SJSA1 (cell line): ENCODE results near the gene VAC14. TPM values are rescaled to one million over a fixed set of nuclear protein-coding genes. Genes with fewer than 3 reads are reported as not detected.

ENCODE experiments used
- DNase-seq, 2 experiments: peaks; one replicate each; pipeline ENCODE4 v3.0.0-alpha.2; 2015 to 2020; ENCODE audit warnings: low spot score in 2 of 2, low read depth in 1 of 2
- H3K27ac ChIP-seq: fragments of 250-450 bp; sonication (Bioruptor Pico); 2 replicates; pipeline ENCODE4 v1.5.1; 2020; ENCODE audit warnings: mild to moderate bottlenecking, moderate library complexity
- H3K27me3 ChIP-seq: fragments of 250-450 bp; sonication (Bioruptor Pico); replicated peaks from 2 replicates; pipeline ENCODE4 v1.5.1; 2020; ENCODE audit warnings: mild to moderate bottlenecking, moderate library complexity
- H3K36me3 ChIP-seq: fragments of 250-450 bp; sonication (Bioruptor Pico); 2 replicates; pipeline ENCODE4 v1.5.1; 2020; ENCODE audit warnings: mild to moderate bottlenecking
- H3K4me1 ChIP-seq: fragments of 250-450 bp; sonication (Bioruptor Pico); replicated peaks from 2 replicates; pipeline ENCODE4 v1.6.1; 2021; ENCODE audit warnings: mild to moderate bottlenecking
- H3K4me3 ChIP-seq: fragments of 250-450 bp; sonication (Bioruptor Pico); 2 replicates; pipeline ENCODE4 v1.5.1; 2020; ENCODE audit warnings: mild to moderate bottlenecking
- H3K9me3 ChIP-seq: fragments of 250-450 bp; sonication (Bioruptor Pico); replicated peaks from 2 replicates; pipeline ENCODE4 v1.5.1; 2020; ENCODE audit warnings: mild to moderate bottlenecking
- total RNA-seq: library from RNA; depleted of rRNA; stranded (reverse); fragments of >200 nt; shearing (Covaris generic); gene quantifications from 2 replicates; pipeline ENCODE4 v1.2.3, GENCODE V29; 2014

Gene VAC14
- total RNA-seq, 1 experiment from 2014 or later = 46.7 TPM

DNA sequence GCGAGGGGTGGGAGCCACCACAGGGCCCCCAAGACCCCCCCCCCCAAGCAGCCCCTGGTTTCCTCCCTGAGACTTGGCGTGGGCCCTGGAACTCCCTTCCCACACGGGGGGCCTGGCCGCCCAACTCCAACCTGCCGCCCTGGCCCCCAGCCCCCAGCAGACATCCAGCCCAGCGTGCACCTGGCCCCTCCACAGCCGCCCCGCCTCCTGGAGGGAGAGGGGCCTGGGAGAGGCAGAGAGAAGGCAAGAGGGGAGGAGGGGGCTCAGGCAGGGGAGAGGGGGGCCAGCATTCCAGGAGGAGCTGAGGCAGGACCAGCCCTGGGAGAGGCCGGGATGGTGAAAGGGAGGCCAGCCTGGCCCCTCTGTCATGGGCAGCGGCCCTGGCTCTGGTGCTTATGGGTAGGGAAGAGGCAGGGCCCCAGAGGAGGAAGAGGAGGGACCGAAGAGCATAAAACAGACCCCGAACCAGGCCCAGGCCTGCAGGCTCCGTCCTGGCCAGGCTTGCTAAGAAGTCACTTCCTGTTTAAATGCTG, 137.9 kb downstream of the VAC14 start:
- Histone ChIP-seq H3K4me3 (no peak overlapping the region), H3K9me3 (no peaks in the 10 kb centered on the region), H3K27ac (no peak overlapping the region), H3K36me3 (peaks cover 56% of the 10 kb centered on the region), H3K27me3 (no peaks in the 10 kb centered on the region), H3K4me1 (no peaks in the 10 kb centered on the region)
- DNase-seq = no peak

DNA sequence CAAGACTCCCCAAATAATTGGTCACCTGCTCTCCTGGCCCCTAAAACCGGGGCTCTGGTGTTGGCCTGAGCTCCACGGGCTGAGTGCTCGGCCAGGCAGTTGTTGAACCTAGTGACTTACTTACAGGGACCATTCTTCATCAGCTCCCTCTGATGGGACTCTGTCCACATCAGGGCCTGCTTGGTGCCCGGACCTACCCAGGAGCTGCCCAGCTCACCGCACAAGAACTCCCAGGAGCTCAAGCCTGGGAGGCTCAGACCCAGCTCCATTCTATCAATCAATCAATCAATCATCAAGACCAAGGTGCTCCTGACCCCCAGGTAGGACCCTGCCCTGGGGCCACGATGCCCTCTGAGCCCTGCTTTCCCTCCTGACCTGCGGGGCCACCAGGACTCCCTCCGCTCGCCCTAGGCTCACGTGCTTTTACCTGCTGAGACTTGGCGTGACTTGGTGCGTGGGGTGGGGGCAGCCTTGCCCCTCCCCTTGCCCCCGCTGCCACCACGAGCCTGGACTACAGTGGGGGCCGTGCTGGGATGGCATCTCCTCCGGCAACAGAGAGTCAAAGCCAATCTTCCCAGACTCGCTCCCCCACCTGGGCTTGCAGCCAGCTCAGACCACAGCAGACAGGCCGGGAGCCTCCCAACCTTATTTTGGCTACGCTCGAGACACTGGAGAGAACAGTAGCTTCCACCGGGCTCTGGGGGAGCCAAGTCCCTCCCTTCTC, 138.9 kb downstream of the VAC14 start:
- H3K27ac ChIP-seq = no peak overlapping the region
- no peak overlapping the region for H3K4me3 ChIP-seq
- no peak for DNase-seq
- no peaks in the 10 kb centered on the region for H3K27me3 ChIP-seq
- H3K36me3 ChIP-seq = peaks cover 50% of the 10 kb centered on the region
- no peaks in the 10 kb centered on the region for H3K4me1 ChIP-seq
- H3K9me3 ChIP-seq = no peaks in the 10 kb centered on the region

DNA sequence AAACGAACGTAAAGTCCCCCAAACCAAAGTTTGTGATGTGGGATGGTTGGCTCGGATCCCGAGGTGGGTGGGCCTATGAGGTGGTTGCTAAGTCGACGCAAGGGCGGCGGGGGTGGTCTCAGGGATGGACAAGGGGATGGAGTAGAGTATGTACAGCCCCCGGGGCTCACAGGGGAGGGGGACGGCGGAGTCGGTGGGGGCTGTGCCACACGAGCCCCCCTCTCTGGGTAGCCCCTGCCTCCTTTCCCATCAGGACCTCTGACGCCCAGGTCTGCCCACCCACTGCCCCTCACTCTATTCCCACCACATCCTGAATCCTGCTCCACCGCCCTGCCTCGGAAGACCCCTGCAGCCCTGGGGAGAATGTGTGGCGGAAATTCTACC, 139.4 kb downstream of the VAC14 start:
- DNase-seq = peak in 1 of 2 experiments; percentile 45
- Histone ChIP-seq H3K27me3 (no peaks in the 10 kb centered on the region), H3K27ac (no peak overlapping the region), H3K36me3 (peaks cover 45% of the 10 kb centered on the region), H3K4me1 (no peaks in the 10 kb centered on the region), H3K4me3 (no peak overlapping the region), H3K9me3 (no peaks in the 10 kb centered on the region)

DNA sequence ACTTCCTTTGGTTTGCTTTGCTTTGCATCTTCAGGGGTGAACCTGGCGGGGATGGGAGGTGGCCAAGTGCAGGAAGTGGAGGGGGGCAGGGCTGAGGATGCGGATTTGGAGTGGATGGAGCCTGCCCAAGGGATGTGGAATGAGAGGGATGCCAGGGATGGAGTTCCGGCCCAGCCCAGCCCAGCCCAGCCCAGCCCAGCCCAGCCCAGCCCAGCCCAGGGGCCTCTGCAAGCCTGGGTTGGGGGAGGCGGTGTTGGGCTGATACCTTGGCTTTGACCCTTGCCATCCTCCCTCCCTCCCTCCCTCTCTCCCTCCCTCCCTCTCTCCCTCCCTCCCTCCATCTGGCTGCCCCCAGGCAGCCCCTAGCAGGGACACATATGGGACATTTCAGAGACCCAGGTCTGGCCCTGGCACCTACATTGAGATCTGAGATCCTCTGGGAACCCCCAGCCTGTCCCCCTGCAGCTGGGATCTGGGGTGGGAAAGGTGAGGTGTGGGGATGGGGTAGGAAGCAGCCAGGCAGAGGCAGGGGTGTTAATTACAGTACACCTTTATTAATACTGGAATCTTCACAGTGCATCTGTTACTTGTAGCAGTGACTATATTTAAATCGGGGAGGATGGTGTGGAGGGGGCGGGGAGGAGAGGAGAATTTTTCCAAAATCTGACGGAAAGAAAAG, 140.1 kb downstream of the VAC14 start:
- DNase-seq = no peak
- no peaks in the 10 kb centered on the region for H3K9me3 ChIP-seq
- H3K27ac ChIP-seq = no peak overlapping the region
- no peaks in the 10 kb centered on the region for H3K4me1 ChIP-seq
- peaks cover 38% of the 10 kb centered on the region for H3K36me3 ChIP-seq
- H3K27me3 ChIP-seq = no peaks in the 10 kb centered on the region
- H3K4me3 ChIP-seq = no peak overlapping the region

DNA sequence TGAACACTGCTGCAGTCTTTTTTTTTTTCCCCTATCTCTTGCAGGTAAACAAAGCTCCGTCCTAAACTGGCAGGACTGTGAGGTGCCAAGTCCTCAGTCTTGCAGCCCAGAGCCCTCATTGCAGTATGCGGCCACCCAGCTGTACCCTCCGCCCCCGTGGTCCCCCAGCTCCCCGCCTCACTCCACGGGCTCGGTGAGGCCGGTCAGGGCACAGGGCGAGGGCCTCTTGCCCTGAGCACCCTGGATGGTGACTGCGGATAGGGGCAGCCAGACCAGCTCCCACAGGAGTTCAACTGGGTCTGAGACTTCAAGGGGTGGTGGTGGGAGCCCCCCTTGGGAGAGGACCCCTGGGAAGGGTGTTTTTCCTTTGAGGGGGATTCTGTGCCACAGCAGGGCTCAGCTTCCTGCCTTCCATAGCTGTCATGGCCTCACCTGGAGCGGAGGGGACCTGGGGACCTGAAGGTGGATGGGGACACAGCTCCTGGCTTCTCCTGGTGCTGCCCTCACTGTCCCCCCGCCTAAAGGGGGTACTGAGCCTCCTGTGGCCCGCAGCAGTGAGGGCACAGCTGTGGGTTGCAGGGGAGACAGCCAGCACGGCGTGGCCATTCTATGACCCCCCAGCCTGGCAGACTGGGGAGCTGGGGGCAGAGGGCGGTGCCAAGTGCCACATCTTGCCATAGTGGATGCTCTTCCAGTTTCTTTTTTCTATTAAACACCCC, 140.8 kb downstream of the VAC14 start:
- no peak overlapping the region for H3K4me3 ChIP-seq
- peaks cover 31% of the 10 kb centered on the region for H3K36me3 ChIP-seq
- H3K27me3 ChIP-seq = no peaks in the 10 kb centered on the region
- H3K9me3 ChIP-seq = no peaks in the 10 kb centered on the region
- H3K4me1 ChIP-seq = no peaks in the 10 kb centered on the region
- DNase-seq = no peak
- H3K27ac ChIP-seq = no peak overlapping the region

DNA sequence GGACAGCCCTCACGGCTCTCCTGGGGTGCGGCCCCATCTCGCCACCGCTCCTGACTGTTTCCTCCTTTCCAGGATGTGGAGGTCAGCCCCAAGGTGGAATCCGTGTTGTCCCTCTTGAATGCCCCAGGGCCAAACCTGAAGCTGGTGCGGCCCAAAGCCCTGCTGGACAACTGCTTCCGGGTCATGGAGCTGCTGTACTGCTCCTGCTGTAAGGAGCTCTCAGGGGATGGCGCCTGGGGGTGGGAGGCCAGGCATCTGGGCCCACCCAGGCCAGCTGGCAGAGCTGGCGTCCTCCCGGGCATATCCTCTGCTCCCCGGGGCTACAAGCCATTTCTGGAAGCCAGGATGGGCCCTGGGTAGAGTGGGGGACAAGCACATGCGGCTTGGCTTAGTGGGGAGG, 141.4 kb downstream of the VAC14 start:
- no peak overlapping the region for H3K4me3 ChIP-seq
- H3K9me3 ChIP-seq = no peaks in the 10 kb centered on the region
- peak in 1 of 2 experiments; percentile 43 for DNase-seq
- no peak overlapping the region for H3K27ac ChIP-seq
- peaks cover 25% of the 10 kb centered on the region for H3K36me3 ChIP-seq
- no peaks in the 10 kb centered on the region for H3K27me3 ChIP-seq
- no peaks in the 10 kb centered on the region for H3K4me1 ChIP-seq

DNA sequence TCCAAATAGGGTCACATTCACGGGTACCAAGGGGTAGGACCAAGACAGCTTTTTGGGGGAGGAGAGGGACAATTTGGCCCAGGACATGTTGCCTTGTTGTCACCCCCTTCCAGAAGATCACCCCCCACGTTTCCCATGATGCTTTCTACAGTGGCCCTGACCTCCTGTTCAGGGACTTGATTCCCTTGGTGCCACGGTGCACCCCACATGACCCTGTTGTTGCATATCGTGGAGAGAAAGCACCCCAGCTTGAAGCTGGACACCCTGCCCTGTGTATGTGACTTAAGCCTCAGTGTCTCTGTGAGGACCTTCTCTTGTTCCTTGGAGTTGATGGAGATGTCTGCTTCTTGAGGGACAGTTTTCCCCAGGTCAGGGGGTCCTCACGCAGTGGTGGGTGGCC, 142.0 kb downstream of the VAC14 start:
- Histone ChIP-seq H3K4me3 (no peak overlapping the region), H3K9me3 (no peaks in the 10 kb centered on the region), H3K36me3 (peaks cover 19% of the 10 kb centered on the region), H3K27ac (no peak overlapping the region), H3K4me1 (peaks cover 3% of the 10 kb centered on the region), H3K27me3 (no peaks in the 10 kb centered on the region)
- no peak for DNase-seq

DNA sequence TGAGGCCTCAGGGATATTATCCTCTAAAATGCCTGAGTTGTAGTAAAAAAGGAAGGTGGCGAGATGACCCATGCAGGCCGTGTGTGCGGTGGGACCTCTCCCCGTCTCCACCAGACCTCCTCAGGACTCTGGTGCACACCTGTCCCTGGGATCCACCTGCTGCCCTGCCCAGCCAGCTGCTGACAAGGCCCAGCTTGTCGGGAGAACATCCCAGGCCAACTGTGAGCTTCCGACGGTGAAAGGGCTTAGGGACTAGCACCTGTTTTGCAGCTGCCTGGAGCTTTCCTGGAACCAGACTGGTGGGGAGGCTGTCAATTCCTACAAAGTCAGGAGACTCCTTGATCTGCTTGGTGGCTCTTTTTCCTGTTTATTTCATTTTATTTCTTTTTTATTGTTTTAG, 143.0 kb downstream of the VAC14 start:
- Histone ChIP-seq H3K9me3 (no peaks in the 10 kb centered on the region), H3K36me3 (peaks cover 12% of the 10 kb centered on the region), H3K27me3 (no peaks in the 10 kb centered on the region), H3K4me1 (peaks cover 5% of the 10 kb centered on the region), H3K27ac (no peak overlapping the region), H3K4me3 (no peak overlapping the region)
- no peak for DNase-seq

DNA sequence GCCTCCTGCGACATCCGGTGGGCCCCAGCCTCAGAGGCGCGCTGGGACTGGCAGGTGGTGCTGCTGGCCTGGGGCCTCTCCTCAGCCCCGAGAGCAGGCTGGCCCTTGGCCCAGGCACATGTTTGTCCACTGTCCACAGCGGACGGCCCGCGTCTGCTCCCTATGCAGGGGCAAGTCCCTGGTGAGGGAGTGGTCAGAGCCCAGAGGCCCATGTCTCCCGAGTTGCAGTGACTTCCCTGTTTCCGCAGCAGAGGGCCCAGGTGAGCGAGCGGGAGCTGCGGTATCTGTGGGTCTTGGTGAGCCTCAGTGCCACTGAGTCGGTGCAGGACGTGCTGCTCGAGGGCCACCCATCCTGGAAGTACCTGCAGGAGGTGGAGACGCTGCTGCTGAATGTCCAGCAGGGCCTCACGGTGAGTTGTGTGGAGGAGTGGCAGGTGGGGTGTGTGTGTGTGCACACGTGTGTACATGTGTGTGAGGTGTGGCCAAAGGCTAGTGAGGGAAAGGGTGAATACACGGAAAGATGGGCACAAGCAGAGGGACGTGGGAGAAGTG, 144.2 kb downstream of the VAC14 start:
- Histone ChIP-seq H3K4me3 (no peak overlapping the region), H3K36me3 (peaks cover 3% of the 10 kb centered on the region)

DNA sequence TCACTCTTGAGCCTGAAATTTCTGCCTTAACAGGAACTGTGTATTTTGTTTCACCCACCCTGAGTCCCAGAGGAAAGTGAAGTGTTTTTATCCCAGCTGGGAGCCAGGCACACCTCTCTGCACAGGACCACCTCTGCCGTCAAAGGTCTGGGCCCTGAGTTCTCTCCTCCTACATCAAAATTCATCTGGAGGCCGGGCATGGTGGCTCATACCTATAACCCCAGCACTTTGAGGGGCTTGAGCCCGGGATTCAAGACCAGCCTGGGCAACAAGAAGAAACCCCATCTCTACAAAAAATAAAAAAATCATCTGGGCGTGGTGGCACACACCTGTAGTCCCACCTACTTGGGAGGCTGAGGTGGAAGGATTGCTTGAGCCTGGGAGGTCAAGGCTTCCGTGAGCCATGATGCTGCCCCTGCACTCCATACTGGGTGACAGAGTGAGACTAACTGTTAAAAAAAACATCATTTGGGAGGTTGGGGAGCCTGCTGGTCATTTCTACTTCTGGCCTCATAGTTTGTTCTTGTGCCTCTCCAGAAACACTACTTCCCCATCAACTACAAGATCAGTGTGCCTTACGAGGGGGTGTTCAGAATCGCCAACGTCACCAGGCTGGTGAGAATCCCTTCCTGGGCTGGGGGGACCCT, 144.8 kb downstream of the VAC14 start:
- Histone ChIP-seq H3K27me3 (no peaks in the 10 kb centered on the region), H3K4me1 (peaks cover 5% of the 10 kb centered on the region), H3K4me3 (no peak overlapping the region), H3K36me3 (no peaks in the 10 kb centered on the region), H3K9me3 (no peaks in the 10 kb centered on the region), H3K27ac (no peak overlapping the region)
- no peak for DNase-seq

More for the DNA sequence above, 144.2 kb downstream of the VAC14 start:
- Histone ChIP-seq H3K27me3 (no peaks in the 10 kb centered on the region), H3K9me3 (no peaks in the 10 kb centered on the region), H3K27ac (no peak overlapping the region), H3K4me1 (peaks cover 5% of the 10 kb centered on the region)
- no peak for DNase-seq

DNA sequence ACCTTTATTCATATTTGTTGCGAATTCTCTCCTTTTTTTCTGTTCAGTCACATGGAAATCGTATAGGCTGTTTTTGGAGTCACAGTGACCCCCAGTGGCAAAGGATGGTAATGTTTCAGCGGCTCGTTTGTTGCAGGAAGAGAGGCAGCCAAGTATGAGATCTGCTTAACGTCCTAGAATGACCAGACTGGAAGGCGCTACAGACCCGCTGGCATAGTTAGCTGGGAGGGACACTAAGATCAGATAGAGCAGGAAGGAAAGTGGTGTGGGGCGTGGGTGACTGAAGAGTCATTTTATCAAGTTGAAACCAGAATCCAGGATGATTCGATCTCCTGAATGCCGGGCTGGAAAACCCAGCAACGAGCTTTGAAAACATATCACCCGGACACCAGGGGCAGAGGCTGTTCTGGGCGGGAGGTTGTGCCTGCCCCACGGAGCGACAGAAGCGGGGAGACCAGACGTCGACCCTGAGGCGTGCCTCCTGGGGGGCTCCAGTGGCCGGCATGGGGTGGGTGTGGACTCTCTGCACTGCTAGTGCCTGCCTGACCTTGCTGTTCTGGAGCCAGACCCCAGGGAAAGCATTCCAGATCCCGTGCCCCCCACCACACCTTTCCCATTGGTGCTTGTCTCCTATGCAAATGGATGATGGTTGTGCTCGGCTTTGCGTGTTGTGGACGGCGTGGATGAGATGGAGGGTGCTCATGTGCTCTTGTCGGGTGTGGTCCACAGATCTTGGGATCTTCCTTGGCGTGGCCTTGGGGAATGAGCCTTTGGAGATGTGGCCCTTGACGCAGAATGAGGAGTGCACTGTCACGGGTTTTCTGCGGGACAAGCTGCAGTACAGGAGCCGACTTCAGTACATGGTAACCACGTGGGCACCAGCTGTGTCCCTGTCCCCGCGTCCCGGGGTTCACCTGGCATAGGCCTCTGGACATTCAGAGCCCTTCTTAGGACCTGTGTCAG, 146.9 kb downstream of the VAC14 start:
- Histone ChIP-seq H3K36me3 (no peaks in the 10 kb centered on the region), H3K4me1 (peaks cover 5% of the 10 kb centered on the region), H3K4me3 (no peak overlapping the region), H3K27me3 (no peaks in the 10 kb centered on the region), H3K27ac (no peak overlapping the region), H3K9me3 (no peaks in the 10 kb centered on the region)
- DNase-seq = peak; percentile 76 to 88

DNA sequence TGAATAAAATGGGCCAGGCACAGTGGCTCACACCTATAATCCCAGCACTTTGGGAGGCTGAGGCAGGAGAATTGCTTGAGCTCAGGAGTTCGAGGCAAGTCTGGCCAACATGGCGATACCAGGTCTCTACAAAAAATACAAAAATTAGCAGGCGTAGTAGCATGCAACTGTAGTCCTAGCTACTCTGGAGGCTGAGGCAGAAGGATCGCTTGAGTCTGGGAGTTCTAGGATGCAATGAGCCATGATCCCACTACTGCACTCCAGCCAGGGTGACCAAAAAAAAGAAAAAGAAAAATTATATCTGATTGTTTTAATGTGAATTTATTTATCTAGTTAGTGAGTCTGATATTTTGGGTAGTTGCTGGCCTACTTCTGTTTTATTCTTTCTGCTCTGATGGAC, 147.6 kb downstream of the VAC14 start:
- Histone ChIP-seq H3K4me3 (no peak overlapping the region), H3K36me3 (no peaks in the 10 kb centered on the region), H3K27me3 (no peaks in the 10 kb centered on the region), H3K4me1 (peaks cover 5% of the 10 kb centered on the region), H3K9me3 (no peaks in the 10 kb centered on the region), H3K27ac (no peak overlapping the region)
- no peak for DNase-seq
